Measurements from ENCODE around the gene STMN3. TPM values are rescaled to one million over a fixed set of nuclear protein-coding genes. Genes with fewer than 3 reads are reported as not detected.
"Not testable (repeated sequence)": the region's sequence is repeated elsewhere in the genome, so short reads cannot be mapped to it uniquely, and the experiment has no call there.

STMN3 gene
- total RNA-seq, 2 donors from 2014 or later, result 2.5 to 5.3 TPM

GRCh38 chr20:63618291-63618980, 34.8 kb downstream of the STMN3 start:
- Histone ChIP-seq H3K4me3 (no peak overlapping the region), H3K9me3 (no peaks in the 10 kb centered on the region), H3K36me3 (no peaks in the 10 kb centered on the region), H3K27ac (no peak overlapping the region), H3K27me3 (no peaks in the 10 kb centered on the region), H3K4me1 (no peaks in the 10 kb centered on the region), H3K9ac (ENCODE audit: low read depth in 2 of 2, low read length in 2 of 2) (no peak overlapping the region)
- no peak for DNase-seq
- intact Hi-C loops (cut with DNase I), result no loop called here
- TF ChIP-seq, protein P1, sequence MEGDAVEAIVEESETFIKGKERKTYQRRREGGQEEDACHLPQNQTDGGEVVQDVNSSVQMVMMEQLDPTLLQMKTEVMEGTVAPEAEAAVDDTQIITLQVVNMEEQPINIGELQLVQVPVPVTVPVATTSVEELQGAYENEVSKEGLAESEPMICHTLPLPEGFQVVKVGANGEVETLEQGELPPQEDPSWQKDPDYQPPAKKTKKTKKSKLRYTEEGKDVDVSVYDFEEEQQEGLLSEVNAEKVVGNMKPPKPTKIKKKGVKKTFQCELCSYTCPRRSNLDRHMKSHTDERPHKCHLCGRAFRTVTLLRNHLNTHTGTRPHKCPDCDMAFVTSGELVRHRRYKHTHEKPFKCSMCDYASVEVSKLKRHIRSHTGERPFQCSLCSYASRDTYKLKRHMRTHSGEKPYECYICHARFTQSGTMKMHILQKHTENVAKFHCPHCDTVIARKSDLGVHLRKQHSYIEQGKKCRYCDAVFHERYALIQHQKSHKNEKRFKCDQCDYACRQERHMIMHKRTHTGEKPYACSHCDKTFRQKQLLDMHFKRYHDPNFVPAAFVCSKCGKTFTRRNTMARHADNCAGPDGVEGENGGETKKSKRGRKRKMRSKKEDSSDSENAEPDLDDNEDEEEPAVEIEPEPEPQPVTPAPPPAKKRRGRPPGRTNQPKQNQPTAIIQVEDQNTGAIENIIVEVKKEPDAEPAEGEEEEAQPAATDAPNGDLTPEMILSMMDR (IDR thresholded peaks at IDR 0.05), result no peak

- no peak for DNase-seq
- no peaks in the 10 kb centered on the region for H3K36me3 ChIP-seq
- intact Hi-C loops (cut with DNase I), result no loop called here
Measured at GRCh38 chr20:63617876-63618265, 35.4 kb downstream of the STMN3 start.

DNA sequence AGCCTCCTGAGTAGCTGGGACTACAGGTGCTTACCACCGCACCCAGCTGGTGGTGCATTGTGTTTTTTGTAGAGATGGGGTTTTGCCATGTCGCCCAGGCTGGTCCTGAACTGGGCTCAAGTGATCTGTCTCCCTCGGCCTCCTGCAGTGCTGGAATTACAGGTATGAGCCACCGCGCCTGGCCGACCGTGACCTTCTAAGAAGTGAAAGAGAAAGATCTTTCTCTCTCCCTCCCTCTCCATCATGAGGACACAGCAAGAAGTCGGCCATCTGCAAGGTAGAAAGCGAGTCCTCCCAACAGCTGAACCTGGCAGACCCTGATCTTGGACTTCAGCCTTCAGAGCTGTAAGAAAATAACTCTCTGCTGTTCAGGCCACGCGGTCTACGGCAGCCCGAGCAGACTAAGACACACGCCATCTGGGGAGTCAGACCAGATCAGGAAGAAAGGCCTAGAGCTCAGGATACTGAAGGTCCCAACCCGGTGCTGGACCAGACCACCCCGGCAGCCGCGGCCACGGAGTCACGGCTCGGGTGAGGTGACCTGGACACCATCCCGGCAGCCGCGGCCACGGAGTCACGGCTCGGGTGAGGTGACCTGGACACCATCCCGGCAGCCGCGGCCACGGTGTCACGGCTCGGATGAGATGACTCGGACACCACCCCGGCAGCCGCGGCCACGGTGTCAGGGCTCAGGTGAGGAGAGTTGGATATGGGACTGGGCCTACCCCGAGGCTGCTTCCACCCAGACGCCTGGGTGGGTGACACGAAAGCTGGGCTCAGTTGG, 35.9 kb downstream of the STMN3 start:
- Histone ChIP-seq H3K36me3 (no peaks in the 10 kb centered on the region), H3K27me3 (no peaks in the 10 kb centered on the region), H3K27ac (no peak overlapping the region), H3K9ac (ENCODE audit: low read depth in 2 of 2, low read length in 2 of 2) (no peak overlapping the region), H3K4me3 (no peak overlapping the region), H3K4me1 (no peaks in the 10 kb centered on the region), H3K9me3 (no peaks in the 10 kb centered on the region)
- intact Hi-C loops (cut with DNase I), result no loop called here
- TF ChIP-seq, protein P1 (IDR thresholded peaks at IDR 0.05), result no peak
- no peak for DNase-seq

More at GRCh38 chr20:63617876-63618265, 35.4 kb downstream of the STMN3 start:
- no peaks in the 10 kb centered on the region for H3K4me1 ChIP-seq
- no peaks in the 10 kb centered on the region for H3K27me3 ChIP-seq
- TF ChIP-seq, protein P1 (IDR thresholded peaks at IDR 0.05), result no peak
- H3K9ac ChIP-seq (ENCODE audit: low read depth in 2 of 2, low read length in 2 of 2), result no peak overlapping the region
- no peak overlapping the region for H3K27ac ChIP-seq
- no peaks in the 10 kb centered on the region for H3K9me3 ChIP-seq
- no peak overlapping the region for H3K4me3 ChIP-seq

GRCh38 chr20:63613863-63614594, 39.2 kb downstream of the STMN3 start:
- H3K4me3 ChIP-seq; H3K9me3 ChIP-seq; H3K9ac ChIP-seq (ENCODE audit: low read depth in 2 of 2, low read length in 2 of 2); H3K27ac ChIP-seq; DNase-seq; H3K4me1 ChIP-seq; H3K36me3 ChIP-seq; H3K27me3 ChIP-seq; intact Hi-C loops (cut with DNase I): not testable (repeated sequence)

DNA sequence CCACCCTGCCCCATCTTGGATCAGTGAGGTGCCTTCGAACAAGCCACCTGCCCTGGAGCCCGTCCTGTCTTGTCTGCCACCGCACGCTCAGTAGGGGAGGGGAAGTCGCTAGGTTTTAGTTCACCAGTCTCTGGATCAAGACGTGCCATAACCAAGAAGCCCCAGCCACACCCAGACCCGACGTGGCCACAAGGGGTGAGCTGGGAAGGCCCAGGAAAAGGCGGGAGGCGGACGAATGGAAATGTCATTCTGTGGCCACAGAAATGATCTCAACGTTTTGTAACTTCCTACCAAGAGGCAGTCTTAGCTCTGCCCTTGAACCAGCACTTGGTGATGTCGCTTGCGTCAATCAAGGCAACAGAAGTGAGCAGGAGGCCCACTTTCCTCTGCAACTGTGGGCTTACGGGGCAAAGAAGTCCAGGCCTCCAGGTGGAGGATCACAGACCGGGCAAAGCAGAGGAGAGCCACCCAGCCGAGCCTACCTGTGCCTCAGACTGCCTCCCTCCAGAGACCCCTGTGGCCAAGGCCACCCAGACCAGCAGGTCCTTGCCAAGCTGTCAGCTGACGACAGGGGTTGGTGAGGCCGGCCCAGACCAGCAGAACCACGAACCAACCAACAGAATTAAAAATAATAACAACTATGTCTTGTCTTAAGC, 40.8 kb downstream of the STMN3 start:
- TF ChIP-seq, protein P1 (IDR thresholded peaks at IDR 0.05), result no peak

More for the DNA sequence above, 40.8 kb downstream of the STMN3 start:
- Histone ChIP-seq H3K36me3 (no peaks in the 10 kb centered on the region), H3K27me3 (no peaks in the 10 kb centered on the region), H3K4me1 (no peaks in the 10 kb centered on the region), H3K9me3 (no peaks in the 10 kb centered on the region), H3K27ac (no peak overlapping the region), H3K4me3 (no peak overlapping the region), H3K9ac (ENCODE audit: low read depth in 2 of 2, low read length in 2 of 2) (no peak overlapping the region)
- intact Hi-C loops (cut with DNase I), result no loop called here
- no peak for DNase-seq
